H1 (cell line): ENCODE data around the gene SLC6A6.

Experiments used
- CREB1 ChIP-seq: IDR thresholded peaks from 2 replicates; pipeline ENCODE4 v1.6.1; 2012; ENCODE audit warnings: inconsistent platforms
- CTCF ChIP-seq, 3 experiments: IDR thresholded peaks; 1 replicate in 2 of 3; 2 replicates in 1 of 3; pipeline versions ENCODE4 v1.5.1 to v1.6.1; 2011; ENCODE audit warnings: low read length in 3 of 3, mild to moderate bottlenecking in 3 of 3, inconsistent platforms in 2 of 3, low read depth in 1 of 3, moderate library complexity in 1 of 3; ENCODE audit not compliant: insufficient read depth in 1 of 3; ENCODE audit errors: control extremely low read depth in 1 of 3
- E2F6 ChIP-seq: IDR thresholded peaks from 2 replicates; pipeline ENCODE4 v1.6.1; 2012; ENCODE audit warnings: inconsistent platforms
- EGR1 ChIP-seq: IDR thresholded peaks from 2 replicates; pipeline ENCODE4 v1.6.1; 2011; ENCODE audit warnings: low read depth, low read length, borderline replicate concordance
- EP300 ChIP-seq, 2 experiments: IDR thresholded peaks; 1 replicate in 1 of 2; 2 replicates in 1 of 2; pipeline ENCODE4 v1.6.1; 2011 to 2012; ENCODE audit warnings: low read depth in 2 of 2, low read length in 2 of 2, mild to moderate bottlenecking in 2 of 2, borderline replicate concordance in 1 of 2, inconsistent platforms in 1 of 2, moderate library complexity in 1 of 2
- EZH2 ChIP-seq: fragments of 200-600 bp; sonication (generic); IDR thresholded peaks from 2 replicates; pipeline ENCODE4 v1.7.1; 2012; ENCODE audit warnings: low read depth, mild to moderate bottlenecking, moderate library complexity, low read length, inconsistent platforms; ENCODE audit not compliant: severe bottlenecking
- KDM1A ChIP-seq: fragments of 200-600, 300-600 bp; sonication (generic); IDR thresholded peaks from 2 replicates; pipeline ENCODE4 v1.7.1; 2016; ENCODE audit warnings: mild to moderate bottlenecking, low read length, borderline replicate concordance
- POLR2A ChIP-seq, 2 experiments: IDR thresholded peaks; 1 replicate in 1 of 2; 2 replicates in 1 of 2; pipeline ENCODE4 v1.6.1; 2011; ENCODE audit warnings: low read depth in 2 of 2, low read length in 2 of 2, mild to moderate bottlenecking in 2 of 2; ENCODE audit errors: control extremely low read depth in 1 of 2
- SIN3A ChIP-seq, 2 experiments: IDR thresholded peaks in 1 of 2; conservative IDR thresholded peaks in 1 of 2; 2 replicates each; pipeline ENCODE4 v1.6.1; 2011 to 2012; ENCODE audit warnings: low read length in 2 of 2, improper control_type of control experiment in 1 of 2, low read depth in 1 of 2, mild to moderate bottlenecking in 1 of 2

GRCh38 chr3:14428087-14429033, 26.0 kb downstream of the SLC6A6 start:
- TF ChIP-seq CREB1 (no peak), CTCF (IDR thresholded peaks at IDR 0.05; ENCODE audit: control extremely low read depth in 1 of 3, insufficient read depth in 1 of 3, low read depth in 1 of 3, low read length in 3 of 3) (no peak), SIN3A (conservative IDR thresholded peaks at IDR 0.05 in 1 of 2, IDR thresholded peaks at IDR 0.05 in 1 of 2; ENCODE audit: low read depth in 1 of 2, low read length in 2 of 2) (no peak), E2F6 (no peak), EP300 (IDR thresholded peaks at IDR 0.05; ENCODE audit: borderline replicate concordance in 1 of 2, low read depth in 2 of 2, low read length in 2 of 2) (no peak), KDM1A (no peak), POLR2A (IDR thresholded peaks at IDR 0.05; ENCODE audit: control extremely low read depth in 1 of 2, low read depth in 2 of 2, low read length in 2 of 2) (no peak), EGR1 (no peak), EZH2 (no peak)
